HepG2 (cell line): ENCODE results near the gene SUPT20HL1.

Experiments
- E2F5 ChIP-seq: sonication (generic); formaldehyde crosslinking; conservative IDR thresholded peaks from 2 replicates; pipeline ENCODE4 v1.4.0; 2020; ENCODE audit warnings: missing genetic modification reagents
- FOXA1 ChIP-seq, 2 experiments: fragments of 450-650 bp in 1 of 2; sonication (generic) in 1 of 2; formaldehyde crosslinking in 1 of 2; IDR thresholded peaks; 2 replicates each; pipeline versions ENCODE4 v1.4.0 to v1.6.1; 2016 to 2020; ENCODE audit warnings: missing genetic modification reagents in 1 of 2
- KDM5A ChIP-seq: fragments of 200-600 bp; sonication (generic); IDR thresholded peaks from 2 replicates; pipeline ENCODE4 v1.7.0; 2018; ENCODE audit warnings: antibody characterized with exemption, mild to moderate bottlenecking, low read length, borderline replicate concordance
- MAX ChIP-seq: IDR thresholded peaks from 2 replicates; pipeline ENCODE4 v1.6.1; 2012; ENCODE audit warnings: inconsistent platforms
- MEIS1 ChIP-seq: sonication (generic); formaldehyde crosslinking; IDR thresholded peaks from 2 replicates; pipeline ENCODE4 v1.9.0; 2021; ENCODE audit warnings: mild to moderate bottlenecking, missing genetic modification reagents, moderate library complexity, borderline replicate concordance
- RAD21 ChIP-seq: fragments of 450-650 bp; formaldehyde crosslinking; IDR thresholded peaks from 2 replicates; pipeline ENCODE4 v1.5.0; 2020; ENCODE audit warnings: mild to moderate bottlenecking
- ZBTB33 ChIP-seq: sonication (generic); formaldehyde crosslinking; IDR thresholded peaks from 2 replicates; pipeline ENCODE4 v1.4.0; 2020; ENCODE audit warnings: missing genetic modification reagents
- ZNF205 ChIP-seq: IDR thresholded peaks from 2 replicates; pipeline ENCODE4 v1.6.1; 2018; ENCODE audit warnings: missing biosample characterization, missing genetic modification reagents
- ZNF770 ChIP-seq: sonication (generic); formaldehyde crosslinking; IDR thresholded peaks from 2 replicates; pipeline ENCODE4 v1.5.0; 2020; ENCODE audit warnings: mild to moderate bottlenecking, missing genetic modification reagents
- TF ChIP-seq, protein P1 (sequence below): sonication (generic); formaldehyde crosslinking; IDR thresholded peaks from 2 replicates; pipeline ENCODE4 v1.5.0; 2020; ENCODE audit warnings: mild to moderate bottlenecking, missing genetic modification reagents, moderate library complexity

DNA sequence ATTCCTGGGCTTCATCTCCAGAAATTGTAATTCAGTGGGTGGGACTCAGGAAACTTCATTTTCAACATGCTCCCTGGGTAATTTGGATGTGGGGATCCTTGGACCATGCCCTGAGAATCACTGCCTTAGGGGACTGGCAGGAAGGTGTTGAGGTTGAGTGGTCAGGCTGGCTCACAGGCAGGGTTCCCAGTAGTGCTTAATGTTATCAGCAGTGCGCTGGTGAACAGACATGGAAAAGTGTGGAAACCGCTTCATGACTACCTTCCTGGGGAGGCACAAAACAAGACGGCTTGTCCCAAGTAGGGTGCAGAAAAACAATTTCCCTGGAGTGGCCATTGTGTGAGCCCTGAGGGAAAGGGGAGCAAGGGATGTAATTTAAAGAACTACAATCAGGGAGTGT is 31.4 kb downstream of the SUPT20HL1 start:
- no peak for TF ChIP-seq ZNF205 (CRISPR knock-in tag)
- no peak for TF ChIP-seq ZBTB33
- no peak for TF ChIP-seq E2F5
- TF ChIP-seq, protein P1, sequence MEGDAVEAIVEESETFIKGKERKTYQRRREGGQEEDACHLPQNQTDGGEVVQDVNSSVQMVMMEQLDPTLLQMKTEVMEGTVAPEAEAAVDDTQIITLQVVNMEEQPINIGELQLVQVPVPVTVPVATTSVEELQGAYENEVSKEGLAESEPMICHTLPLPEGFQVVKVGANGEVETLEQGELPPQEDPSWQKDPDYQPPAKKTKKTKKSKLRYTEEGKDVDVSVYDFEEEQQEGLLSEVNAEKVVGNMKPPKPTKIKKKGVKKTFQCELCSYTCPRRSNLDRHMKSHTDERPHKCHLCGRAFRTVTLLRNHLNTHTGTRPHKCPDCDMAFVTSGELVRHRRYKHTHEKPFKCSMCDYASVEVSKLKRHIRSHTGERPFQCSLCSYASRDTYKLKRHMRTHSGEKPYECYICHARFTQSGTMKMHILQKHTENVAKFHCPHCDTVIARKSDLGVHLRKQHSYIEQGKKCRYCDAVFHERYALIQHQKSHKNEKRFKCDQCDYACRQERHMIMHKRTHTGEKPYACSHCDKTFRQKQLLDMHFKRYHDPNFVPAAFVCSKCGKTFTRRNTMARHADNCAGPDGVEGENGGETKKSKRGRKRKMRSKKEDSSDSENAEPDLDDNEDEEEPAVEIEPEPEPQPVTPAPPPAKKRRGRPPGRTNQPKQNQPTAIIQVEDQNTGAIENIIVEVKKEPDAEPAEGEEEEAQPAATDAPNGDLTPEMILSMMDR (CRISPR knock-in tag): no peak
- no peak for TF ChIP-seq ZNF770 (CRISPR knock-in tag)
- no peak for TF ChIP-seq MEIS1 (CRISPR knock-in tag)
- TF ChIP-seq MAX: no peak
- TF ChIP-seq KDM5A: no peak
- TF ChIP-seq FOXA1 (IDR thresholded peaks at IDR 0.05): no peak
- TF ChIP-seq FOXA1 (CRISPR knock-in tag; IDR thresholded peaks at IDR 0.05): no peak
- no peak for TF ChIP-seq RAD21
